K562 (cell line): ENCODE results near the gene CAMKV. TPM values are rescaled to one million over a fixed set of nuclear protein-coding genes. Genes with fewer than 3 reads are reported as not detected.

Experiments used
- ATF1 ChIP-seq, 2 experiments: fragments of 450-650 bp in 1 of 2; IDR thresholded peaks; 2 replicates each; pipeline ENCODE4 v1.6.1; 2016; ENCODE audit warnings: missing compliant biosample characterization in 1 of 2, missing genetic modification characterization in 1 of 2
- ATF7 ChIP-seq: fragments of 450-650 bp; IDR thresholded peaks from 2 replicates; pipeline ENCODE4 v1.7.1; 2014; ENCODE audit warnings: mild to moderate bottlenecking, moderate library complexity
- C11orf30 ChIP-seq: fragments of 450-650 bp; IDR thresholded peaks from 2 replicates; pipeline ENCODE4 v1.6.1; 2016; ENCODE audit warnings: low read depth, mild to moderate bottlenecking
- DIDO1 ChIP-seq: fragments of 450-650 bp; IDR thresholded peaks from 2 replicates; pipeline ENCODE4 v1.6.1; 2016; ENCODE audit warnings: low read depth, missing biosample characterization, missing genetic modification characterization
- ELF1 ChIP-seq: fragments of 200-800 bp; sonication (Bioruptor generic); IDR thresholded peaks from 2 replicates; pipeline ENCODE4 v1.6.1; 2016; ENCODE audit warnings: missing genetic modification characterization, missing compliant biosample characterization
- ELF4 ChIP-seq: fragments of 450-650 bp; formaldehyde crosslinking; IDR thresholded peaks from 2 replicates; pipeline ENCODE4 v1.4.0; 2022; ENCODE audit warnings: missing genetic modification characterization
- HDAC1 ChIP-seq, 2 experiments: fragments of 450-650 bp; IDR thresholded peaks; 2 replicates each; pipeline ENCODE4 v1.6.1; 2016 to 2017; ENCODE audit warnings: inconsistent platforms in 1 of 2, mild to moderate bottlenecking in 1 of 2, moderate library complexity in 1 of 2
- HIVEP1 ChIP-seq: fragments of 250-450 bp; sonication (Bioruptor Pico); IDR thresholded peaks from 2 replicates; pipeline ENCODE4 v1.4.0; 2020; ENCODE audit warnings: mild to moderate bottlenecking
- KDM5B ChIP-seq: fragments of 200-600 bp; sonication (generic); IDR thresholded peaks from 2 replicates; pipeline ENCODE4 v1.6.1; 2012; ENCODE audit warnings: low read depth, mild to moderate bottlenecking, moderate library complexity, low read length, control low read depth, inconsistent platforms; ENCODE audit not compliant: insufficient replicate concordance
- NCOA6 ChIP-seq: fragments of 450-650 bp; IDR thresholded peaks from 2 replicates; pipeline ENCODE4 v1.6.1; 2017; ENCODE audit warnings: mild to moderate bottlenecking
- POLR2AphosphoS5 ChIP-seq: IDR thresholded peaks from 2 replicates; pipeline ENCODE4 v1.6.1; 2011; ENCODE audit warnings: mild to moderate bottlenecking, low read depth, low read length, moderate library complexity; ENCODE audit not compliant: control insufficient read depth, insufficient read depth
- POLR2H ChIP-seq: IDR thresholded peaks from 2 replicates; pipeline ENCODE4 v1.6.1; 2016; ENCODE audit warnings: missing genetic modification characterization, low read depth, mild to moderate bottlenecking, control low read depth, missing compliant biosample characterization, moderate library complexity
- SLC30A9 ChIP-seq: fragments of 250-450 bp; sonication (Bioruptor Pico); IDR thresholded peaks from 2 replicates; pipeline ENCODE4 v1.8.0; 2022; ENCODE audit warnings: mild to moderate bottlenecking, moderate library complexity
- SUPT5H ChIP-seq: fragments of 450-650 bp; IDR thresholded peaks from 2 replicates; pipeline ENCODE4 v1.6.1; 2016
- TBP ChIP-seq: optimal IDR thresholded peaks from 2 replicates; pipeline ENCODE3; 2011; ENCODE audit warnings: low read depth, low read length, improper control_type of control experiment
- WHSC1 ChIP-seq: IDR thresholded peaks from one replicate; pipeline ENCODE4 v1.6.1; 2012; ENCODE audit warnings: low read length, control low read depth, inconsistent platforms
- YY1 ChIP-seq, 3 experiments: IDR thresholded peaks; 2 replicates each; pipeline ENCODE4 v1.6.1; 2011; ENCODE audit warnings: low read length in 2 of 3, mild to moderate bottlenecking in 2 of 3, moderate library complexity in 2 of 3, borderline replicate concordance in 1 of 3, control low read depth in 1 of 3, low read depth in 1 of 3; ENCODE audit not compliant: insufficient read depth in 3 of 3, insufficient replicate concordance in 2 of 3, control insufficient read depth in 1 of 3, insufficient read length in 1 of 3; ENCODE audit errors: extremely low read depth in 1 of 3
- polyA plus RNA-seq, 8 experiments: library from polyadenylated mRNA; depleted of rRNA in 4 of 8; stranded (reverse) in 5 of 8; unstranded in 3 of 8; fragments of >200 nt; fragmentation: Nextera tagmentation in 2 of 8; fragmentation: Illumina TruSeq in 1 of 8; extraction: Ambion mirVana in 2 of 8; extraction: Trizol in 1 of 8; gene quantifications; 2 replicates each; pipeline versions ENCODE4 v1.2.1 to v1.2.3, GENCODE V29; 2011 to 2014; ENCODE audit warnings: inconsistent platforms in 1 of 8, missing spikeins in 1 of 8
- total RNA-seq, 7 experiments: library from RNA; depleted of rRNA in 6 of 7; stranded (reverse); fragments of >200 nt in 6 of 7; fragmentation: Illumina TruSeq in 2 of 7; extraction: Trizol in 2 of 7; gene quantifications; 2 replicates each; pipeline versions ENCODE4 v1.2.1 to v1.2.3, GENCODE V29; 2011 to 2021; ENCODE audit warnings: low replicate concordance in 1 of 7
- TF ChIP-seq, protein P1 (sequence below): fragments of 450-650 bp; IDR thresholded peaks from 2 replicates; pipeline ENCODE4 v1.7.1; 2018; ENCODE audit warnings: mild to moderate bottlenecking, low read depth; ENCODE audit not compliant: partially characterized antibody
- TF ChIP-seq, protein P2 (sequence below): fragments of 250-450 bp; sonication (Bioruptor Pico); IDR thresholded peaks from 2 replicates; pipeline ENCODE4 v1.8.0; 2022; ENCODE audit warnings: moderate library complexity, mild to moderate bottlenecking, inconsistent platforms
- TF ChIP-seq, protein P3 (sequence below): fragments of 250-450 bp; sonication (Bioruptor Pico); IDR thresholded peaks from 2 replicates; pipeline ENCODE4 v1.8.0; 2021; ENCODE audit warnings: mild to moderate bottlenecking, moderate library complexity
- TF ChIP-seq, protein P4 (sequence below): fragments of 450-650 bp; formaldehyde crosslinking; IDR thresholded peaks from 2 replicates; pipeline ENCODE4 v1.4.0; 2022; ENCODE audit warnings: missing genetic modification characterization

The CAMKV gene
- total and polyA plus RNA-seq, 9 of the 15 experiments (the other 6 are each of a cell fraction or from before 2014, with no cell fraction given), result 0.08 to 2.7 (median 0.79) TPM

DNA sequence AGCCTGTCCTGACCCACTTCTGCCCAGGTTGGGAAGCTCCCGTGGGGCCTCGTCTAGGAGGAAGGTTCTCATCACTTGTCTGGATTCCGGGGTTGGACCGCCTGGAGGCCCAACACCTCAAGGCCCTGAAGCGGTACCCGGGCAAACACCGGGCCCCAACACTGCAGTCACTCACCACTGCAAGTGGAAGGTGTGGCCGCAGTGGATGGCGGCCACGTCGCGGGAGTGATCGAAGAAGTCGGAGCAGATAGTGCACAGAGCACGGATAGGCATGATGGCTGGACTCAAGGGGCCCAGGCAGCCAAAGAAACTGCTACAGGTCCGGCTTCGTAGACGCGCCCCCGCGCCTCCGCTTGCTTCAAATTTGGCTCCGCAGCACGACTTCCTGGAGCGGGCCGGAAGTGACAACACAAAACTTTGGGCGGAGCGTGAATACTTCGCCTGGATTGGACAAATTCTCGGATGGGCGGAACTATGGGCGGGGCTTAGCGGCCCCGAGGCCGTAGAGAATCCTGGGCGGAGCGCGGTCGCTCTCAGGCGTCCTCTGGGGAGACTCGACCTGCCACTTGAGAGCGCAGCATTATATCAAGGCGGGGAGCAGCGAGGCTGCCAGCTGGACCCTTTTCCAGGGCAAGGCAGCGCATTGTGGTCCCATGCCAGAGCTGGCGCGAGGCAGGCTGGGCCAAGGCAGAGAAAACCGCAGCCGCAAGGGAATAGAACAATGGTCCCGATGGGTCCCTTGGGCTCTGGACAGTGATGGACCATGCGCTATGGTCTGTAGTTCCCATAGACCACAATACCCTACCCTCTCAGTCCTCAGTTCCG is 13.3 kb downstream of the CAMKV start, which contains the start of gene TRAIP (continued):
- TF ChIP-seq, protein P1, sequence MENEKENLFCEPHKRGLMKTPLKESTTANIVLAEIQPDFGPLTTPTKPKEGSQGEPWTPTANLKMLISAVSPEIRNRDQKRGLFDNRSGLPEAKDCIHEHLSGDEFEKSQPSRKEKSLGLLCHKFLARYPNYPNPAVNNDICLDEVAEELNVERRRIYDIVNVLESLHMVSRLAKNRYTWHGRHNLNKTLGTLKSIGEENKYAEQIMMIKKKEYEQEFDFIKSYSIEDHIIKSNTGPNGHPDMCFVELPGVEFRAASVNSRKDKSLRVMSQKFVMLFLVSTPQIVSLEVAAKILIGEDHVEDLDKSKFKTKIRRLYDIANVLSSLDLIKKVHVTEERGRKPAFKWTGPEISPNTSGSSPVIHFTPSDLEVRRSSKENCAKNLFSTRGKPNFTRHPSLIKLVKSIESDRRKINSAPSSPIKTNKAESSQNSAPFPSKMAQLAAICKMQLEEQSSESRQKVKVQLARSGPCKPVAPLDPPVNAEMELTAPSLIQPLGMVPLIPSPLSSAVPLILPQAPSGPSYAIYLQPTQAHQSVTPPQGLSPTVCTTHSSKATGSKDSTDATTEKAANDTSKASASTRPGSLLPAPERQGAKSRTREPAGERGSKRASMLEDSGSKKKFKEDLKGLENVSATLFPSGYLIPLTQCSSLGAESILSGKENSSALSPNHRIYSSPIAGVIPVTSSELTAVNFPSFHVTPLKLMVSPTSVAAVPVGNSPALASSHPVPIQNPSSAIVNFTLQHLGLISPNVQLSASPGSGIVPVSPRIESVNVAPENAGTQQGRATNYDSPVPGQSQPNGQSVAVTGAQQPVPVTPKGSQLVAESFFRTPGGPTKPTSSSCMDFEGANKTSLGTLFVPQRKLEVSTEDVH, result peak; percentile 73
- TF ChIP-seq POLR2H (tag), result peak; percentile 49; the same call in 1 of the 2 replicates
- peak; percentile 83 for TF ChIP-seq KDM5B
- no peak for TF ChIP-seq WHSC1
- TF ChIP-seq ATF7, result peak; percentile 48; the same call in 1 of the 2 replicates
- no peak for TF ChIP-seq ATF1 (CRISPR knock-in tag; IDR thresholded peaks at IDR 0.05)
- TF ChIP-seq ATF1 (tag; IDR thresholded peaks at IDR 0.05), result peak; percentile 82
- TF ChIP-seq SLC30A9 (CRISPR knock-in tag), result no peak
- TF ChIP-seq ELF1, result peak; percentile 61; the same call in 1 of the 2 replicates
- TF ChIP-seq ELF4, result no peak
- TF ChIP-seq, protein P2, sequence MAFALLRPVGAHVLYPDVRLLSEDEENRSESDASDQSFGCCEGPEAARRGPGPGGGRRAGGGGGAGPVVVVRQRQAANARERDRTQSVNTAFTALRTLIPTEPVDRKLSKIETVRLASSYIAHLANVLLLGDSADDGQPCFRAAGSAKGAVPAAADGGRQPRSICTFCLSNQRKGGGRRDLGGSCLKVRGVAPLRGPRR, result no peak
- peak in 1 of 3 experiments; percentile 31 for TF ChIP-seq YY1 (IDR thresholded peaks at IDR 0.05; ENCODE audit: borderline replicate concordance in 1 of 3, control insufficient read depth in 1 of 3, extremely low read depth in 1 of 3, insufficient read depth in 3 of 3, insufficient read length in 1 of 3, insufficient replicate concordance in 2 of 3, low read depth in 1 of 3, low read length in 2 of 3)
- TF ChIP-seq C11orf30, result peak; percentile 90
- no peak for TF ChIP-seq NCOA6
- TF ChIP-seq DIDO1 (tag), result peak; percentile 55; the same call in 1 of the 2 replicates
- TF ChIP-seq TBP, result peak; percentile 53
- peak in 1 of 2 experiments; percentile 94; a peak in 2 of 4 replicates for TF ChIP-seq HDAC1 (IDR thresholded peaks at IDR 0.05)
- TF ChIP-seq HIVEP1 (CRISPR knock-in tag), result no peak
- TF ChIP-seq POLR2AphosphoS5, result peak; percentile 51; the same call in 1 of the 2 replicates
- TF ChIP-seq, protein P3, sequence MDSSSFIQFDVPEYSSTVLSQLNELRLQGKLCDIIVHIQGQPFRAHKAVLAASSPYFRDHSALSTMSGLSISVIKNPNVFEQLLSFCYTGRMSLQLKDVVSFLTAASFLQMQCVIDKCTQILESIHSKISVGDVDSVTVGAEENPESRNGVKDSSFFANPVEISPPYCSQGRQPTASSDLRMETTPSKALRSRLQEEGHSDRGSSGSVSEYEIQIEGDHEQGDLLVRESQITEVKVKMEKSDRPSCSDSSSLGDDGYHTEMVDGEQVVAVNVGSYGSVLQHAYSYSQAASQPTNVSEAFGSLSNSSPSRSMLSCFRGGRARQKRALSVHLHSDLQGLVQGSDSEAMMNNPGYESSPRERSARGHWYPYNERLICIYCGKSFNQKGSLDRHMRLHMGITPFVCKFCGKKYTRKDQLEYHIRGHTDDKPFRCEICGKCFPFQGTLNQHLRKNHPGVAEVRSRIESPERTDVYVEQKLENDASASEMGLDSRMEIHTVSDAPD (CRISPR knock-in tag), result no peak
- TF ChIP-seq, protein P4, sequence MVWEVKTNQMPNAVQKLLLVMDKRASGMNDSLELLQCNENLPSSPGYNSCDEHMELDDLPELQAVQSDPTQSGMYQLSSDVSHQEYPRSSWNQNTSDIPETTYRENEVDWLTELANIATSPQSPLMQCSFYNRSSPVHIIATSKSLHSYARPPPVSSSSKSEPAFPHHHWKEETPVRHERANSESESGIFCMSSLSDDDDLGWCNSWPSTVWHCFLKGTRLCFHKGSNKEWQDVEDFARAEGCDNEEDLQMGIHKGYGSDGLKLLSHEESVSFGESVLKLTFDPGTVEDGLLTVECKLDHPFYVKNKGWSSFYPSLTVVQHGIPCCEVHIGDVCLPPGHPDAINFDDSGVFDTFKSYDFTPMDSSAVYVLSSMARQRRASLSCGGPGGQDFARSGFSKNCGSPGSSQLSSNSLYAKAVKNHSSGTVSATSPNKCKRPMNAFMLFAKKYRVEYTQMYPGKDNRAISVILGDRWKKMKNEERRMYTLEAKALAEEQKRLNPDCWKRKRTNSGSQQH, result no peak
- TF ChIP-seq SUPT5H, result peak; percentile 75
